GM23338 (cell line): ENCODE data around the gene SURF1. TPM values are rescaled to one million over a fixed set of nuclear protein-coding genes. Genes with fewer than 3 reads are reported as not detected.

ENCODE experiments used
- ATAC-seq: fragments of 200-7000 bp; cut with Tn5 transposase; 3 replicates; pipeline ENCODE4 v1.9.1; 2020
- DNase-seq: peaks from one replicate; pipeline ENCODE4 v3.0.0-alpha.2; 2015; ENCODE audit warnings: low spot score
- H2AFZ ChIP-seq: fragments of 200-600 bp; sonication (generic); 2 replicates; pipeline ENCODE4 v1.8.0; 2016; ENCODE audit warnings: antibody characterized with exemption, mild to moderate bottlenecking, moderate library complexity
- H3F3A ChIP-seq: fragments of 200-600 bp; sonication (generic); replicated peaks from 2 replicates; pipeline ENCODE4 v1.8.0; 2017; ENCODE audit warnings: antibody characterized with exemption, mixed run types, low read depth
- H3K27ac ChIP-seq: fragments of 200-600 bp; sonication (generic); 2 replicates; pipeline ENCODE4 v1.6.1; 2016; ENCODE audit warnings: low read depth
- H3K27me3 ChIP-seq: fragments of 200-600 bp; sonication (generic); 2 replicates; pipeline ENCODE4 v1.8.0; 2016; ENCODE audit warnings: mild to moderate bottlenecking, mixed run types, moderate library complexity; ENCODE audit not compliant: insufficient read depth
- H3K36me3 ChIP-seq: fragments of 200-600 bp; sonication (generic); 2 replicates; pipeline ENCODE4 v1.8.0; 2016; ENCODE audit warnings: mild to moderate bottlenecking; ENCODE audit not compliant: insufficient read depth
- H3K4me1 ChIP-seq: fragments of 200-600 bp; sonication (generic); 2 replicates; pipeline ENCODE4 v1.8.0; 2016; ENCODE audit warnings: mild to moderate bottlenecking, moderate library complexity; ENCODE audit not compliant: insufficient read depth
- H3K4me2 ChIP-seq: fragments of 200-600 bp; sonication (generic); 2 replicates; pipeline ENCODE4 v1.7.1; 2017; ENCODE audit warnings: mixed run types
- H3K4me3 ChIP-seq: fragments of 200-600 bp; sonication (generic); 2 replicates; pipeline ENCODE4 v1.6.1; 2016; ENCODE audit warnings: mixed run types
- H3K79me2 ChIP-seq: fragments of 200-600 bp; sonication (generic); replicated peaks from 2 replicates; pipeline ENCODE4 v1.8.0; 2017; ENCODE audit warnings: mild to moderate bottlenecking; ENCODE audit not compliant: insufficient read depth
- H3K9me2 ChIP-seq: fragments of 200-600 bp; sonication (generic); 2 replicates; pipeline ENCODE4 v1.8.0; 2017; ENCODE audit not compliant: insufficient read depth
- H4K20me1 ChIP-seq: fragments of 200-600 bp; sonication (generic); replicated peaks from 2 replicates; pipeline ENCODE4 v1.8.0; 2017; ENCODE audit warnings: mild to moderate bottlenecking; ENCODE audit not compliant: insufficient read depth
- H3K27ac Mint-ChIP-seq: 2 replicates; pipeline ENCODE4 v1.8.0; 2020; ENCODE audit warnings: inconsistent platforms, mild to moderate bottlenecking, moderate library complexity, mixed read lengths
- H3K27me3 Mint-ChIP-seq: 3 replicates; pipeline ENCODE4 v1.8.0; 2022; ENCODE audit warnings: low read depth, mild to moderate bottlenecking, moderate library complexity, mixed read lengths, inconsistent platforms; ENCODE audit not compliant: insufficient read depth, poor library complexity
- H3K36me3 Mint-ChIP-seq: 3 replicates; pipeline ENCODE4 v1.8.0; 2021; ENCODE audit warnings: low read depth, mild to moderate bottlenecking, inconsistent platforms, moderate library complexity, mixed read lengths
- H3K4me1 Mint-ChIP-seq: 3 replicates; pipeline ENCODE4 v1.8.0; 2020; ENCODE audit warnings: mild to moderate bottlenecking, inconsistent platforms, mixed read lengths
- H3K4me3 Mint-ChIP-seq: 3 replicates; pipeline ENCODE4 v1.8.0; 2021; ENCODE audit warnings: moderate library complexity, mild to moderate bottlenecking, inconsistent platforms, mixed read lengths
- H3K9me3 Mint-ChIP-seq: 3 replicates; pipeline ENCODE4 v1.8.0; 2020; ENCODE audit warnings: moderate library complexity, mild to moderate bottlenecking, inconsistent platforms, mixed read lengths
- CREB1 ChIP-seq: fragments of 250-450 bp; sonication (Bioruptor Pico); IDR thresholded peaks from 2 replicates; pipeline ENCODE4 v1.5.0; 2020; ENCODE audit warnings: low read depth, mild to moderate bottlenecking, moderate library complexity
- CTCF ChIP-seq, 2 experiments: fragments of 200-600 bp in 1 of 2; sonication (generic) in 1 of 2; conservative IDR thresholded peaks; 2 replicates each; pipeline versions ENCODE4 v1.5.1 to v1.6.1; 2016 to 2017; ENCODE audit warnings: antibody characterized with exemption in 2 of 2, low read depth in 2 of 2, mild to moderate bottlenecking in 2 of 2, moderate library complexity in 1 of 2
- ETS1 ChIP-seq: IDR thresholded peaks from 2 replicates; pipeline ENCODE4 v1.6.1; 2016; ENCODE audit warnings: antibody characterized with exemption
- EZH2 ChIP-seq: fragments of 200-600 bp; sonication (generic); IDR thresholded peaks from one replicate; pipeline ENCODE4 v1.8.0; 2017; ENCODE audit warnings: antibody characterized with exemption, mild to moderate bottlenecking, low read depth; ENCODE audit not compliant: unreplicated experiment
- EZH2phosphoT487 ChIP-seq: fragments of 200-600 bp; sonication (generic); IDR thresholded peaks from one replicate; pipeline ENCODE4 v1.8.1; 2018; ENCODE audit warnings: antibody characterized with exemption; ENCODE audit not compliant: unreplicated experiment
- JUNB ChIP-seq: IDR thresholded peaks from one replicate; pipeline ENCODE4 v1.6.1; 2016; ENCODE audit warnings: antibody characterized with exemption; ENCODE audit not compliant: unreplicated experiment
- NANOG ChIP-seq: IDR thresholded peaks from 2 replicates; pipeline ENCODE4 v1.6.1; 2016; ENCODE audit warnings: antibody characterized with exemption, borderline replicate concordance
- POLR2AphosphoS5 ChIP-seq: IDR thresholded peaks from 2 replicates; pipeline ENCODE4 v1.6.1; 2016; ENCODE audit warnings: antibody characterized with exemption, low read depth
- STAT1 ChIP-seq: IDR thresholded peaks from one replicate; pipeline ENCODE4 v1.6.1; 2016; ENCODE audit warnings: antibody characterized with exemption; ENCODE audit not compliant: unreplicated experiment
- ZNF114 ChIP-seq: fragments of 250-450 bp; sonication (Bioruptor Pico); IDR thresholded peaks from 2 replicates; pipeline ENCODE4 v1.5.0; 2020; ENCODE audit warnings: mild to moderate bottlenecking, moderate library complexity
- ZNF331 ChIP-seq: fragments of 250-450 bp; sonication (Bioruptor Pico); IDR thresholded peaks from 2 replicates; pipeline ENCODE4 v1.5.0; 2020; ENCODE audit warnings: low read depth, mild to moderate bottlenecking, moderate library complexity
- ZNF462 ChIP-seq: fragments of 250-450 bp; sonication (Bioruptor Pico); IDR thresholded peaks from 2 replicates; pipeline ENCODE4 v1.5.0; 2020; ENCODE audit warnings: mild to moderate bottlenecking, moderate library complexity
- polyA plus RNA-seq: library from polyadenylated mRNA; unstranded; fragments of >200 nt; fragmentation: Nextera tagmentation; extraction: Ambion mirVana; gene quantifications from 2 replicates; pipeline ENCODE4 v1.2.1, GENCODE V29; 2016
- total RNA-seq: library from RNA; depleted of rRNA; stranded (reverse); fragments of >200 nt; shearing (Covaris generic); gene quantifications from 2 replicates; pipeline ENCODE4 v1.2.3, GENCODE V29; 2014

SURF1 gene
- total and polyA plus RNA-seq, 2 experiments from 2014 or later: 39.1 to 52.6 TPM

- no peak overlapping the region for H2AFZ ChIP-seq
- peaks cover 39% of the 10 kb centered on the region for H3K79me2 ChIP-seq
- H3K4me1 ChIP-seq: peaks cover 18% of the 10 kb centered on the region; the same call in 1 of the 2 replicates
- peaks cover 57% of the 10 kb centered on the region for H3F3A ChIP-seq
- H3K27ac ChIP-seq: peak overlapping the region; percentile 96
- DNase-seq (peak; percentile 91), ATAC-seq (peak; percentile 44)
- H3K27me3 ChIP-seq: no peaks in the 10 kb centered on the region
- no peaks in the 10 kb centered on the region for H3K9me2 ChIP-seq
- no peak for TF ChIP-seq STAT1
- no peak for TF ChIP-seq ZNF462 (CRISPR knock-in tag)
- TF ChIP-seq ZNF114 (CRISPR knock-in tag): no peak
- no peak for TF ChIP-seq EZH2
- no peak for TF ChIP-seq NANOG
- TF ChIP-seq JUNB: no peak
- no peak for TF ChIP-seq ETS1
- TF ChIP-seq CREB1 (CRISPR knock-in tag): 0 out of 2 replicates have a peak, but pooled peaks have one; percentile 33
- TF ChIP-seq EZH2phosphoT487: no peak
- peak; percentile 73 to 75 for TF ChIP-seq CTCF (conservative IDR thresholded peaks at IDR 0.05; ENCODE audit: low read depth in 2 of 2)
- peak; percentile 72 for TF ChIP-seq POLR2AphosphoS5
- no peak for TF ChIP-seq ZNF331 (CRISPR knock-in tag)
- Mint-ChIP-seq H3K27ac (no peak overlapping the region), H3K4me1 (peaks cover 17% of the 10 kb centered on the region), H3K4me3 (no peak overlapping the region), H3K27me3 (peaks cover 32% of the 10 kb centered on the region), H3K9me3 (no peaks in the 10 kb centered on the region; the same call in 2 of the 3 replicates), H3K36me3 (peaks cover 57% of the 10 kb centered on the region)
- no peak overlapping the region; the same call in 1 of the 2 replicates for H3K4me3 ChIP-seq
- H3K4me2 ChIP-seq: no peak overlapping the region
- H4K20me1 ChIP-seq: peaks cover 40% of the 10 kb centered on the region
- H3K36me3 ChIP-seq: peaks cover 39% of the 10 kb centered on the region
Measured at GRCh38 chr9:133351908-133352634, 4.2 kb downstream of the SURF1 start.
